GM12878 (cell line): Measurements from ENCODE around the gene KDM2A.

Source experiments
- CTCF ChIP-seq, 3 experiments: IDR thresholded peaks in 2 of 3; conservative IDR thresholded peaks in 1 of 3; 2 replicates each; pipeline ENCODE4 v1.5.1; 2011; ENCODE audit warnings: low read depth in 3 of 3, low read length in 3 of 3, mild to moderate bottlenecking in 3 of 3, control low read depth in 2 of 3, moderate library complexity in 2 of 3, inconsistent platforms in 1 of 3, mixed read lengths in 1 of 3; ENCODE audit not compliant: control insufficient read depth in 2 of 3, insufficient read depth in 1 of 3; ENCODE audit errors: extremely low read depth in 1 of 3
- EP300 ChIP-seq, 2 experiments: fragments of 150-350 bp in 1 of 2; IDR thresholded peaks; 2 replicates each; pipeline ENCODE4 v1.6.1; 2011 to 2012; ENCODE audit warnings: low read depth in 2 of 2, low read length in 2 of 2, borderline replicate concordance in 1 of 2, improper control_type of control experiment in 1 of 2, inconsistent platforms in 1 of 2; ENCODE audit not compliant: control insufficient read depth in 1 of 2
- EZH2 ChIP-seq: IDR thresholded peaks from 2 replicates; pipeline ENCODE4 v1.6.1; 2012; ENCODE audit warnings: low read depth, mild to moderate bottlenecking, control low read depth, inconsistent platforms, low read length, borderline replicate concordance; ENCODE audit not compliant: control insufficient read depth
- FOS ChIP-seq: IDR thresholded peaks from 3 replicates; pipeline ENCODE4 v1.6.1; 2011; ENCODE audit warnings: borderline replicate concordance; ENCODE audit not compliant: insufficient read length; ENCODE audit errors: extremely low read depth
- HDAC2 ChIP-seq: fragments of 200-600 bp; sonication (generic); IDR thresholded peaks from 2 replicates; pipeline ENCODE4 v1.6.1; 2017
- HSF1 ChIP-seq: fragments of 150-350 bp; IDR thresholded peaks from 2 replicates; pipeline ENCODE4 v1.6.1; 2014; ENCODE audit warnings: mild to moderate bottlenecking, low read depth, low read length
- POLR2A ChIP-seq: IDR thresholded peaks from 2 replicates; pipeline ENCODE4 v1.6.1; 2011; ENCODE audit warnings: low read depth, mild to moderate bottlenecking, low read length
- POLR2AphosphoS5 ChIP-seq: IDR thresholded peaks from 2 replicates; pipeline ENCODE4 v1.6.1; 2011; ENCODE audit warnings: mild to moderate bottlenecking, low read length, inconsistent platforms
- SMARCA5 ChIP-seq: fragments of 450-650 bp; IDR thresholded peaks from 2 replicates; pipeline ENCODE4 v1.6.1; 2017; ENCODE audit warnings: mild to moderate bottlenecking
- TF ChIP-seq, protein P1 (sequence below): fragments of 450-650 bp; IDR thresholded peaks from 2 replicates; pipeline ENCODE4 v1.6.1; 2016; ENCODE audit warnings: mild to moderate bottlenecking
- TF ChIP-seq, protein P2 (sequence below): IDR thresholded peaks from 2 replicates; pipeline ENCODE4 v1.6.1; 2012; ENCODE audit warnings: mild to moderate bottlenecking, low read depth, low read length

- no peak for TF ChIP-seq HSF1
- TF ChIP-seq SMARCA5: no peak
- TF ChIP-seq, protein P1, sequence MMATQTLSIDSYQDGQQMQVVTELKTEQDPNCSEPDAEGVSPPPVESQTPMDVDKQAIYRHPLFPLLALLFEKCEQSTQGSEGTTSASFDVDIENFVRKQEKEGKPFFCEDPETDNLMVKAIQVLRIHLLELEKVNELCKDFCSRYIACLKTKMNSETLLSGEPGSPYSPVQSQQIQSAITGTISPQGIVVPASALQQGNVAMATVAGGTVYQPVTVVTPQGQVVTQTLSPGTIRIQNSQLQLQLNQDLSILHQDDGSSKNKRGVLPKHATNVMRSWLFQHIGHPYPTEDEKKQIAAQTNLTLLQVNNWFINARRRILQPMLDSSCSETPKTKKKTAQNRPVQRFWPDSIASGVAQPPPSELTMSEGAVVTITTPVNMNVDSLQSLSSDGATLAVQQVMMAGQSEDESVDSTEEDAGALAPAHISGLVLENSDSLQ: no peak
- TF ChIP-seq CTCF (IDR thresholded peaks at IDR 0.05 in 2 of 3, conservative IDR thresholded peaks at IDR 0.05 in 1 of 3; ENCODE audit: control insufficient read depth in 2 of 3, extremely low read depth in 1 of 3, insufficient read depth in 1 of 3, low read depth in 3 of 3, low read length in 3 of 3): no peak
- no peak for TF ChIP-seq HDAC2
- TF ChIP-seq POLR2AphosphoS5: no peak
- TF ChIP-seq POLR2A: no peak
- TF ChIP-seq EP300 (IDR thresholded peaks at IDR 0.05; ENCODE audit: borderline replicate concordance in 1 of 2, control insufficient read depth in 1 of 2, low read depth in 2 of 2, low read length in 2 of 2): no peak
- TF ChIP-seq FOS: no peak
- TF ChIP-seq EZH2: no peak
- TF ChIP-seq, protein P2, sequence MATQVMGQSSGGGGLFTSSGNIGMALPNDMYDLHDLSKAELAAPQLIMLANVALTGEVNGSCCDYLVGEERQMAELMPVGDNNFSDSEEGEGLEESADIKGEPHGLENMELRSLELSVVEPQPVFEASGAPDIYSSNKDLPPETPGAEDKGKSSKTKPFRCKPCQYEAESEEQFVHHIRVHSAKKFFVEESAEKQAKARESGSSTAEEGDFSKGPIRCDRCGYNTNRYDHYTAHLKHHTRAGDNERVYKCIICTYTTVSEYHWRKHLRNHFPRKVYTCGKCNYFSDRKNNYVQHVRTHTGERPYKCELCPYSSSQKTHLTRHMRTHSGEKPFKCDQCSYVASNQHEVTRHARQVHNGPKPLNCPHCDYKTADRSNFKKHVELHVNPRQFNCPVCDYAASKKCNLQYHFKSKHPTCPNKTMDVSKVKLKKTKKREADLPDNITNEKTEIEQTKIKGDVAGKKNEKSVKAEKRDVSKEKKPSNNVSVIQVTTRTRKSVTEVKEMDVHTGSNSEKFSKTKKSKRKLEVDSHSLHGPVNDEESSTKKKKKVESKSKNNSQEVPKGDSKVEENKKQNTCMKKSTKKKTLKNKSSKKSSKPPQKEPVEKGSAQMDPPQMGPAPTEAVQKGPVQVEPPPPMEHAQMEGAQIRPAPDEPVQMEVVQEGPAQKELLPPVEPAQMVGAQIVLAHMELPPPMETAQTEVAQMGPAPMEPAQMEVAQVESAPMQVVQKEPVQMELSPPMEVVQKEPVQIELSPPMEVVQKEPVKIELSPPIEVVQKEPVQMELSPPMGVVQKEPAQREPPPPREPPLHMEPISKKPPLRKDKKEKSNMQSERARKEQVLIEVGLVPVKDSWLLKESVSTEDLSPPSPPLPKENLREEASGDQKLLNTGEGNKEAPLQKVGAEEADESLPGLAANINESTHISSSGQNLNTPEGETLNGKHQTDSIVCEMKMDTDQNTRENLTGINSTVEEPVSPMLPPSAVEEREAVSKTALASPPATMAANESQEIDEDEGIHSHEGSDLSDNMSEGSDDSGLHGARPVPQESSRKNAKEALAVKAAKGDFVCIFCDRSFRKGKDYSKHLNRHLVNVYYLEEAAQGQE: no peak
Measured at GRCh38 chr11:67157691-67158090, 38.6 kb downstream of the KDM2A start.
